NCI-H1417 (cell line): ENCODE results near the gene EIF5AL1.
A peak's percentile ranks its signal among the peaks of the same experiment; 100 is the strongest.
"Not testable (repeated sequence)": the region's sequence is repeated elsewhere in the genome, so short reads cannot be mapped to it uniquely, and the experiment has no call there.

ENCODE experiments used
- DNase-seq, 3 experiments: peaks; one replicate each; lab custom pipeline; 2025; lab: John Stamatoyannopoulos, UW

Gene EIF5AL1

GRCh38 chr10:79556961-79557360 is 44.6 kb downstream of the EIF5AL1 start:
- not testable (repeated sequence) for DNase-seq

DNA sequence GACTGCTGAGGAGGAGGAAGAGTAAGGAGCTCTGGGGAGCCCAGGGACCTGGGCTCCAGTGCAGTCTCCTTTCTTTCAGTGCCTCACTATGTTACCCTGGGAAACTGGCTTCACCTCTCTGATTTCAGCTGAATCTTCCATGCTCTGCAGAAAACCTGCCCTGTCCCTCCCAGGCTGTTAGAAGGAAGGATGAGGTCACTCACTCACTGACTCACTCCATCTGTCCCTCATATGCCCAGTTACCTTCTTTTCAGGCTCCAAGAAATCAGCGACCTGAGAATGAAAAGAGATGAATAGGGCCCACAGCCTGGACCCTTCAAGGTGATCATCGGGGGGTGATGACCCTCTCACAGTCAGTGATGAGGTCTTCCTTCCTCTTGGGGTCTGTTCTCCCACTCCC is 47.4 kb downstream of the EIF5AL1 start:
- DNase-seq: no peak

- DNase-seq: no peak
Measured at GRCh38 chr10:79560160-79560709, 47.9 kb downstream of the EIF5AL1 start, which contains the start of gene SFTPA2. Gene SFTPA2 (minus strand): TSS chr10:79560407. CDS start chr10:79559483, 924 bp downstream.

GRCh38 chr10:79561257-79561656 is 48.9 kb downstream of the EIF5AL1 start:
- DNase-seq: no peak

DNA sequence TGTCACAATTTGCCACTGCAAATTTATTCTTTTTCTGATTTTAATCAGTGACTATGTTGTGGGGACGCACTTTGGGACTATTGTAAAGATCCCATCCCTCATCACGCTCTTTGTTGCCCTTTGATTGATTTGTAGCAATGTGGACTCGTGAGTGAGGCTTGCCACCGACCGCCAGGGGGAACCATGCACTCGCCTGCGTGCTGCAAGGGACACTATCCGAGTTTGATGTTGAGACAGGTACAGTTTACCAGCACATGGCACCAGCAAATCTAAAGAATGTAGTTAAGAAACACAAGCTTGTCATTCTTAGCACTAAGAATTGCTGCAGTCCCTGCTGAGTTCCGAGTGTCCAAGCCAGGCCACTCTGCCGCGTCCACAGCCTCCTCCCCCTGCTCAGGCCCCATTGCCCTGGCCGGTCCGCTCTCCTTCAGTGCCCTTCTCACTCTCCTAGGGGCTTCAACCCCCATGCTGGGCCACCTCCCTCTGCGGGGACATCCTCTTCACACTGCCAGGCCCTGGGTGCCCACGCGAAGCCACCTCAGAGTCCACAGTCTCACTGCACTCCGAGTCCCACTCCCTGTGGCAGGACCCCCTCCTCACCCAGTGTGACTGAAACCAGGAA is 49.9 kb downstream of the EIF5AL1 start:
- peak in 2 of 3 experiments; percentile 25 to 35 for DNase-seq

- DNase-seq: no peak
Measured at GRCh38 chr10:79563426-79563825, 51.1 kb downstream of the EIF5AL1 start.
